Pancreas (tissue), 10 donors: ENCODE measurements around the gene PIK3CD. TPM values are rescaled to one million over a fixed set of nuclear protein-coding genes. Genes with fewer than 3 reads are reported as not detected.

Experiments used
- ATAC-seq, 4 donors: fragments of 200-7000 bp; cut with Tn5 transposase; one replicate each; pipeline versions ENCODE4 v1.8.0 to v1.9.1; 2020; ENCODE audit warnings: mild to moderate bottlenecking in 4 of 4, moderate library complexity in 4 of 4
- DNase-seq, 6 donors: peaks; one replicate each; pipeline ENCODE4 v3.0.0-alpha.2; 2020
- FAIRE-seq: peaks from 2 replicates; lab custom pipeline; 2012; peaks lifted over from hg19 to GRCh38; lab: Jason Lieb, UNC
- H3K27ac ChIP-seq, 4 donors: fragments of 200-600 bp; sonication (generic); 1 replicate in 3 of 4; 2 replicates in 1 of 4; pipeline versions ENCODE4 v1.5.0 to v1.8.0; 2020
- H3K27me3 ChIP-seq, 4 donors: fragments of 200-600 bp; one replicate each; pipeline ENCODE4 v1.8.0; 2021
- H3K36me3 ChIP-seq, 3 donors: fragments of 200-600 bp; sonication (generic) in 1 of 3; one replicate each; pipeline versions ENCODE4 v1.5.0 to v1.8.0; 2020 to 2021
- H3K4me1 ChIP-seq, 3 donors: fragments of 200-600 bp; one replicate each; pipeline ENCODE4 v1.8.0; 2021
- H3K4me3 ChIP-seq, 4 donors: fragments of 200-600 bp; sonication (generic) in 2 of 4; one replicate each; pipeline versions ENCODE4 v1.5.0 to v1.8.0; 2020 to 2021
- H3K9me3 ChIP-seq, 4 donors: fragments of 200-600 bp; one replicate each; pipeline ENCODE4 v1.8.0; 2021
- WGBS, 2 donors: extraction: QIAGEN DNeasy Blood & Tissue Kit; methylation state at CpG; one replicate each; pipeline ENCODE4 v1.1.7; 2013; 5-methylcytosine and 5-hydroxymethylcytosine counted together
- intact Hi-C, 3 donors: fragments of 100-400 bp; cut with DNase I; formaldehyde crosslinking; loops; one replicate each; pipeline versions ENCODE4 v1.11.1 to v1.14.2; 2022
- polyA plus RNA-seq, 2 donors: library from polyadenylated mRNA; stranded (reverse); fragments of 200-250 nt; gene quantifications; one replicate each; pipeline ENCODE4 v1.2.3, GENCODE V29; 2013
- total RNA-seq, 6 donors: library from RNA; stranded (reverse); fragmentation: NEBNext Ultra II Directional in 4 of 6; extraction: Animal tissue kit (Norgen Biotek cat#: 25700) in 4 of 6; gene quantifications; one replicate each; pipeline versions ENCODE4 v1.2.1 to v1.2.4, GENCODE V29; 2021 to 2023
- TF ChIP-seq, protein P1 (sequence below), 4 donors: fragments of 200-600 bp; sonication (generic) in 3 of 4; IDR thresholded peaks; one replicate each; pipeline versions ENCODE4 v1.5.0 to v1.8.0; 2021; ENCODE audit warnings: antibody characterized with exemption in 4 of 4
- donor health status: healthy with polysubstance abuse.
- donor health status: DM: no; HTN: no; CAD: no; lungs with moderate emphysema.
- donor health status: DM: no; HTN: no; CAD: no.
- donor health status: control.
- donor health status: control.
- donor health status: Bipolar disorder and iron deficiency.
- donor health status: DM: yes; HTN: yes; CAD: no.
- donor health status: DM: no; HTN: no; CAD: no.
- donor health status: DM: no; HTN: no; CAD: no.
- donor health status: DM: yes; HTN: yes; CAD: no.

The PIK3CD gene
- total and polyA plus RNA-seq, 8 donors: 1.9 to 10.6 (median 2.3) TPM

GRCh38 chr1:9730096-9730901 is 78.8 kb downstream of the PIK3CD start:
- FAIRE-seq (no peak), ATAC-seq (peak in 3 of 4 donors; percentile 12 to 75 (median 60)), DNase-seq (peak in 2 of 6 donors; percentile 54 to 58)
- no peaks in the 10 kb centered on the region for H3K27me3 ChIP-seq
- TF ChIP-seq, protein P1, sequence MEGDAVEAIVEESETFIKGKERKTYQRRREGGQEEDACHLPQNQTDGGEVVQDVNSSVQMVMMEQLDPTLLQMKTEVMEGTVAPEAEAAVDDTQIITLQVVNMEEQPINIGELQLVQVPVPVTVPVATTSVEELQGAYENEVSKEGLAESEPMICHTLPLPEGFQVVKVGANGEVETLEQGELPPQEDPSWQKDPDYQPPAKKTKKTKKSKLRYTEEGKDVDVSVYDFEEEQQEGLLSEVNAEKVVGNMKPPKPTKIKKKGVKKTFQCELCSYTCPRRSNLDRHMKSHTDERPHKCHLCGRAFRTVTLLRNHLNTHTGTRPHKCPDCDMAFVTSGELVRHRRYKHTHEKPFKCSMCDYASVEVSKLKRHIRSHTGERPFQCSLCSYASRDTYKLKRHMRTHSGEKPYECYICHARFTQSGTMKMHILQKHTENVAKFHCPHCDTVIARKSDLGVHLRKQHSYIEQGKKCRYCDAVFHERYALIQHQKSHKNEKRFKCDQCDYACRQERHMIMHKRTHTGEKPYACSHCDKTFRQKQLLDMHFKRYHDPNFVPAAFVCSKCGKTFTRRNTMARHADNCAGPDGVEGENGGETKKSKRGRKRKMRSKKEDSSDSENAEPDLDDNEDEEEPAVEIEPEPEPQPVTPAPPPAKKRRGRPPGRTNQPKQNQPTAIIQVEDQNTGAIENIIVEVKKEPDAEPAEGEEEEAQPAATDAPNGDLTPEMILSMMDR (IDR thresholded peaks at IDR 0.05): no peak
- intact Hi-C loops: no loop called here
- WGBS, 2 donors: 90 to 92% methylated on average over 44 to 45 of the region's 45 CpGs
- H3K9me3 ChIP-seq: no peaks in the 10 kb centered on the region
- H3K36me3 ChIP-seq: peaks cover 5 to 70% (median 46%) of the 10 kb centered on the region in 3 donors
- H3K27ac ChIP-seq: no peak overlapping the region
- H3K4me3 ChIP-seq: no peak overlapping the region
- H3K4me1 ChIP-seq: no peaks in the 10 kb centered on the region

DNA sequence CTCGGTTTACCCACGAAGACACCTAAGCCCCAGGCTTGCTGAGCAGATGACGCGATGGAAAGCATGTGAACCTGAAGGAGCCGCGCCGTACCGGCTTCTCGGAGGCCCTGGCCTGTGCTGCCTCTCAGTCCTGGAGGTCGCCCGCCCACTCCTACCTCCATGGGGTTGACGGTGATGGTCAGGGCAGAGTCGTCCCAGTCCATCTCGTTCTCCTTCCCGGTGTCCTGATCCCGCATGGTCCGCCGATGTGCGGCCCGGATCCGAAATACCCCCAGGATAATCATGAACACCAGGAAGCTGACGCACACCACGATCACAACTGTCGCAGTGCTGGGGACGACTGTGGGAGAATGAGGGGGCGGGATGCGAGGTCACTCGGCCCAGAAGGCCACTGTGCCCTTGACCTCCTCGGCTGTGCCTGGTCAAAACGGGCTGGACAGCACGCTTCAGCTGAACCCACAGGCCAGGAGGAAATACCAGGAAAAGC is 79.6 kb downstream of the PIK3CD start:
- Histone ChIP-seq H3K4me3 (no peak overlapping the region), H3K27me3 (no peaks in the 10 kb centered on the region), H3K4me1 (no peaks in the 10 kb centered on the region), H3K9me3 (no peaks in the 10 kb centered on the region), H3K27ac (no peak overlapping the region), H3K36me3 (peaks cover 7 to 78% (median 50%) of the 10 kb centered on the region in 3 donors)
- WGBS, 2 donors: 94 to 96% methylated on average over 31 of the region's 31 CpGs
- ATAC-seq (no peak), FAIRE-seq (no peak), DNase-seq (peak in 2 of 6 donors; percentile 54 to 56)
- intact Hi-C loops: no loop called here
- TF ChIP-seq, protein P1 (IDR thresholded peaks at IDR 0.05): no peak

DNA sequence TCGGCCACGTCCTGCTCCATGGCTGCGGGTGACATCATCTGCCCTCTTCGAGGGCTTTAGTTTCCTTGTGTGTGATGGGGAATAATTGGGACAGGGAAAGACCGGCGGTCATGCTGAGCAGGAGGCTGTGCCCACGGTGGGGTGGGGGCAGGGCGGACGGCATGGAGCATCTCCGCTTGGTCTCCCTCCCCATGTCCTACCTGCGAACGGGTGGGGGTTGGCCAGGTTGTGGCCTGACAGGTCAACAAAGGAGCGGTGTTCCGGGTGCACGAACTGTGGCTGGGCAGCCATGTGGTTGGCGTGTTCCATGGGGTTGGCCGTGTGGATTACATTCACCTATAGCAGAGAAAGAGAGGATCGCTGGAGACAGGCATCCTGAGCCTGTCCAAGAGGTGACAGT is 80.0 kb downstream of the PIK3CD start:
- Histone ChIP-seq H3K27ac (no peak overlapping the region), H3K27me3 (no peaks in the 10 kb centered on the region), H3K36me3 (peaks cover 7 to 82% (median 50%) of the 10 kb centered on the region in 3 donors), H3K9me3 (no peaks in the 10 kb centered on the region), H3K4me1 (no peaks in the 10 kb centered on the region), H3K4me3 (no peak overlapping the region)
- FAIRE-seq (no peak), ATAC-seq (no peak), DNase-seq (peak in 1 of 6 donors; percentile 58)
- WGBS, 2 donors: 96 to 97% methylated on average over 18 of the region's 18 CpGs
- intact Hi-C loops: no loop called here
- TF ChIP-seq, protein P1 (IDR thresholded peaks at IDR 0.05): no peak

DNA sequence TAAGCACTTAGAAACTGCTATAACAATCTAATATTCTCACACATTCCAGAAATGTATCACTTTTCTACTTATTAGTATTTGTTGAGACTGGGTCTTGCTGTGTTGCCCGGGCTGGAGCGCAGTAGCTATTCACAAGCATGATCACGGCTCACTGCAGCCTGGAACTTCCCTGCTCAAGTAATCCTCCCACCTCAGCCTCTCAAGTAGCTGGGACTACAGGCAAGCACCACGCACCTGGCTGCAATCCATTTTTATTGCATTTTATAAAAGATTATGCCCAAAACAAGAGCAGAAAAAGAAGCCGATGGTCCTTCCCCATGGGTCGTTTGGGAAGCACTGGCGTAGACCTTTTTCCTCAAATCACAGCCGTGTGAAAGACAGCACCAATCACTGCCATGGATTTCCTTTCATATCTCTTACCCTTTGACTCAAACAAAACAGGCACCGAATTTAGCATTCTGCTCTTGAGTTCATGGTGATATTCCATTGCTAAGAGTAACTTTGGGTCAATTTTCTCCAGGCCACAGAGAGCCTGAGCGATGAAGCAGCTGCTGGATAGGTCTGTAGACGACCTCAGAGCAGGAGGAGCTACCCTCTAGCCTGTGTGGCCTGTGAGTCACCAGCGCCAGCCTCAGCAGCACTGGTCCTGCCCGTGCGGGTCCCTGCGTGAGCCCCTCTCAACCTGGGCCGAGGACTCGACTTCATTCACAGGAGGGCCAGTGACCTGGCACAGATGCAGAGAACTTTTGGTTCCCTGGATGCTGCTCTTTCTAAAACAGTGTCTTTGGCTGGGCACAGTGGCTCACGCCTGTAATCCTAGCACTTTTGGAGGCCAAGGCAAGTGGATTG is 80.8 kb downstream of the PIK3CD start:
- Histone ChIP-seq H3K9me3 (no peaks in the 10 kb centered on the region), H3K36me3 (peaks cover 7 to 88% (median 50%) of the 10 kb centered on the region in 3 donors), H3K27me3 (no peaks in the 10 kb centered on the region), H3K27ac (no peak overlapping the region), H3K4me1 (no peaks in the 10 kb centered on the region), H3K4me3 (no peak overlapping the region)
- no peak for FAIRE-seq
- WGBS, 2 donors: 93 to 96% methylated on average over 18 of the region's 18 CpGs
- no peak for ATAC-seq
- intact Hi-C loops: no loop called here
- no peak for DNase-seq
- TF ChIP-seq, protein P1 (IDR thresholded peaks at IDR 0.05): no peak
